Stomach smooth muscle (tissue), 2 donors: Measurements from ENCODE around the gene SS18L1.

Experiments used
- H3K27ac ChIP-seq: one replicate; pipeline ENCODE4 v1.7.0; 2013; ENCODE audit warnings: mild to moderate bottlenecking, low read length, inconsistent platforms
- H3K27me3 ChIP-seq, 2 donors: one replicate each; pipeline ENCODE4 v1.7.0; 2013; ENCODE audit warnings: low read length in 2 of 2; ENCODE audit not compliant: insufficient read depth in 2 of 2, control insufficient read depth in 1 of 2
- H3K36me3 ChIP-seq, 2 donors: one replicate each; pipeline ENCODE4 v1.7.0; 2013; ENCODE audit warnings: low read length in 2 of 2; ENCODE audit not compliant: control insufficient read depth in 2 of 2, insufficient read depth in 2 of 2
- H3K4me1 ChIP-seq: one replicate; pipeline ENCODE4 v1.7.0; 2013; ENCODE audit warnings: low read length; ENCODE audit not compliant: control insufficient read depth, insufficient read depth
- H3K4me3 ChIP-seq, 2 donors: one replicate each; pipeline ENCODE4 v1.7.0; 2013; ENCODE audit warnings: low read length in 2 of 2
- H3K9ac ChIP-seq, 2 donors: one replicate each; pipeline ENCODE4 v1.7.0; 2013; ENCODE audit warnings: low read length in 2 of 2, mild to moderate bottlenecking in 1 of 2
- H3K9me3 ChIP-seq, 2 donors: one replicate each; pipeline ENCODE4 v1.7.0; 2013; ENCODE audit warnings: low read length in 2 of 2; ENCODE audit not compliant: control insufficient read depth in 2 of 2
- donor health status: healthy.
- donor health status: Pancreatic carcinoma.

The SS18L1 gene, protein sequence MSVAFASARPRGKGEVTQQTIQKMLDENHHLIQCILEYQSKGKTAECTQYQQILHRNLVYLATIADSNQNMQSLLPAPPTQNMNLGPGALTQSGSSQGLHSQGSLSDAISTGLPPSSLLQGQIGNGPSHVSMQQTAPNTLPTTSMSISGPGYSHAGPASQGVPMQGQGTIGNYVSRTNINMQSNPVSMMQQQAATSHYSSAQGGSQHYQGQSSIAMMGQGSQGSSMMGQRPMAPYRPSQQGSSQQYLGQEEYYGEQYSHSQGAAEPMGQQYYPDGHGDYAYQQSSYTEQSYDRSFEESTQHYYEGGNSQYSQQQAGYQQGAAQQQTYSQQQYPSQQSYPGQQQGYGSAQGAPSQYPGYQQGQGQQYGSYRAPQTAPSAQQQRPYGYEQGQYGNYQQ

DNA sequence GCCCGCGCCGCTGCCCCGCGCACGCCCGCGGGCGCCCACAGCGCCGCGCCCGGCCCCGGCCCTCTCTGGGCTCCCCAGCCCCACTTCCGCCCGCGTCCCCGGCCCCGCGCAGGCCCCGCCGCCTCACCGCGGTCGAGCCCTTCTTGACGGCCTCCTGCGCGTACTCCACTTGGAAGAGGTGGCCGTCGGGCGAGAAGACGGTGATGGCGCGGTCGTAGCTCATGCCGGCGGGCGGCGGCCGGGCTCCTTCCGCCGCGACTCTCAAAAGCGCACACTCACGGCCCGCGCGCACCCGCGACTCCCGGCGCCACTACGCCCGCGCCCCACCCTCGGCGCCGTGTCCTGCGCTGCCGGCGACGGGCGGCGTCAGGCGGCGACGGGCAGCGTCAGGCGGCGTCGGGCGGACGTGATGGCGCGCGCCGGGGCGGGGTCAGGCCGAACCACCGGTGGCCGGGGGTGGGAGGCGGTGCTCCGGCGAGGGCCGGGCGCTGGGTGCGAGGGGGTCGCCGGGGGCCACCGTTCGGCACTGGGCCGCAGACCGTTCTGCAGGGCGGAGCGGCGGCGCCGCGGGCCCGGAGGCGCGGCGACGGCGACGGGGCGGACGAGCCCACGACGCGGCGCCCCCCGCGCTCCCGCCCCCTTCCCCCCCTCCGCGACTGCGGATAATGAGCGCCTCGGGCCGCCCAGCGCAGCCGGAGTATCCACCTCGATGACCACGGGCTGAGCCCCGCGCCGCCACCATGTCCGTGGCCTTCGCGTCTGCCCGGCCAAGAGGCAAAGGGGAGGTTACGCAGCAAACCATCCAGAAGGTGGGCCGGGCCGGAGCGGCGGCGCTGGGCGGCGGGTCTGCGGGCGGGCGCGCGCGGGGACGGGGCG lies at the start of gene SS18L1, which contains the start of gene PSMA7:
TSS of gene SS18L1 (plus strand) at position 689 of the 876 bp plus-strand sequence. CDS start at position 741, 52 bp downstream.
TSS of gene PSMA7 (minus strand) at position 314 of the 876 bp plus-strand sequence. CDS start at position 223, 91 bp downstream.
- Histone ChIP-seq H3K27ac (peak within 1 kb of the TSS; percentile 80), H3K9ac (peak within 1 kb of the TSS; percentile 63 to 76), H3K9me3 (no peaks in the 10 kb centered on the region), H3K36me3 (peaks cover 16 to 19% of the 10 kb centered on the region in 2 donors), H3K4me1 (peaks cover 43% of the 10 kb centered on the region), H3K27me3 (no peaks in the 10 kb centered on the region), H3K4me3 (peak within 1 kb of the TSS; percentile 74 to 80)

DNA sequence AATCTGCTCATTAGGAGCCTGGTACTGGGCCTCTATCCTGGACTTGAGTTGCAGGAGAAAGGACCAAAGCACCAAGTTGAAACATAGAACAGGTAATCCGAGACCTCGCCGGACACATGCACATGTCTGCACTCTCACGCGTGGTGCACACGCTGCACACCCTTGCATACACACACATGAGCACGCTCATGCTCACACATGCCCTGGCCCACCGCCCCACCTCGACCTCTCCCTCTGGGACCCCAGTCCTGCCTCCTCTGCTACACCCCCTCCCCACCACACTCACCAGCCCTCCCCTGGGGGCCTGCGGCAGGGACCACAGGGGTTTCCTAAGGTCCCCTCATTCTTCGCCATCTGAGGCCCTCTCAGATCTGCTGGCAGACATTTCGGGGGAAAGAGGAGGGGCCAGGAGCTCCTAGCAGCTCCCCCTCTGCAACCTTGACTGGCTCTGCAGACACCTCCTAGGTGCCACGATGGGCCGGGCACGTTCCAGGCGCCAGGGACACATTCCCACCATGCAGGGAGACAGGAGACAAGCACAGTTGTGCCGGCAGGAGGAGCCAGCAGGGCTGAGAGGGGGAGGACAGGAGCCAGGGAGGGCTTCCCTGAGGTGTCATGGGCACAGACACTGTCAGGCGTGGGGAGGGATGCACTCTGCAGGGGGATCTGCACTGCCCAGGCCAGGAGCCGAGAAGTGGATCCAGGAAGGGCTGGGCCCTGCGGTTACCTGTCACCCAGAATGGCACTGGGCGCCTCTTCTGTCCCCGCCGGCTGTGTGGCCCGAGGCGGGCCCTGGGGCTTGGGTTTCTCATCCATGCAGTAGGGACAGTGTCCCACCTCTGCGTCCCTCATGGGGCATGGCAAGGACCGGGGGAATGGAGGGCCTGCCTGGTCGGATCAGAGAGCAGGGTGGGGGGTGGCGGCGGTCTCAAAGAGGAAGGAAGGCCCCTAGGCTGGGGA lies 46.9 kb upstream of the SS18L1 start:
- H3K27me3 ChIP-seq = peaks cover 0 to 5% of the 10 kb centered on the region in 2 donors
- no peak overlapping the region for H3K4me3 ChIP-seq
- H3K9ac ChIP-seq = no peak overlapping the region
- H3K9me3 ChIP-seq = peaks cover 4 to 8% of the 10 kb centered on the region in 2 donors
- H3K36me3 ChIP-seq = no peaks in the 10 kb centered on the region
- H3K4me1 ChIP-seq = no peaks in the 10 kb centered on the region
- no peak overlapping the region for H3K27ac ChIP-seq

DNA sequence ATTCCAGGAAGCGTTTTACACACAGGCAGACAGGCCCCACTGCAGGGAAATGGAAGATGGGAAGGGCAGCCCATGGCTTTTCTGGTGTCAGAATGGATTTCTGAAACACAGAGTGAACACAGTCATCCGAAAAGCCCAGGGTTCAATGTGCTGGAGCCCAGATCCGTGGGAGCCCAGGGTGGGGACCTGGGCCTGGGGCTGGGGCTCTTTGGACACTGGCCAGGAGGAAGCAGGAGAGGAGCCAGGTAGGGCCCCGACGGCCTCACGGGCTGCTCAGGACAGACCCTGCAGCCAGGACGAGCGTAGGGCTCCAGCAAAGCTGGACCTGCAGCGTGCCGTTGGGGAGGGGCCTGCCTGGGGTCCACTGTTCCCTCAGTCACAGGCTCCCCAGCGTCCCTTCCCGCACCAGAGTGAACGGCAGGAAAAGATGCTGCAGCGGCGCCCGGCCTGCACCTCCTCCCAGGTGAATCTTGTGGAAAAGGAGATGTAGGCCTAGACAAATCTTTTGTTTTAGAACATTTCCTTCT lies 45.6 kb upstream of the SS18L1 start:
- no peak overlapping the region for H3K4me3 ChIP-seq
- peaks cover 0 to 11% of the 10 kb centered on the region in 2 donors for H3K9me3 ChIP-seq
- peaks cover 0 to 10% of the 10 kb centered on the region in 2 donors for H3K27me3 ChIP-seq
- no peaks in the 10 kb centered on the region for H3K36me3 ChIP-seq
- H3K4me1 ChIP-seq = no peaks in the 10 kb centered on the region
- H3K27ac ChIP-seq = no peak overlapping the region
- H3K9ac ChIP-seq = no peak overlapping the region

GRCh38 chr20:62101078-62101477 lies 42.5 kb upstream of the SS18L1 start:
- H3K36me3 ChIP-seq = no peaks in the 10 kb centered on the region
- H3K4me1 ChIP-seq = no peaks in the 10 kb centered on the region
- H3K9me3 ChIP-seq = peaks cover 0 to 11% of the 10 kb centered on the region in 2 donors
- no peak overlapping the region for H3K27ac ChIP-seq
- H3K9ac ChIP-seq = no peak overlapping the region
- peaks cover 0 to 8% of the 10 kb centered on the region in 2 donors for H3K27me3 ChIP-seq
- no peak overlapping the region for H3K4me3 ChIP-seq

DNA sequence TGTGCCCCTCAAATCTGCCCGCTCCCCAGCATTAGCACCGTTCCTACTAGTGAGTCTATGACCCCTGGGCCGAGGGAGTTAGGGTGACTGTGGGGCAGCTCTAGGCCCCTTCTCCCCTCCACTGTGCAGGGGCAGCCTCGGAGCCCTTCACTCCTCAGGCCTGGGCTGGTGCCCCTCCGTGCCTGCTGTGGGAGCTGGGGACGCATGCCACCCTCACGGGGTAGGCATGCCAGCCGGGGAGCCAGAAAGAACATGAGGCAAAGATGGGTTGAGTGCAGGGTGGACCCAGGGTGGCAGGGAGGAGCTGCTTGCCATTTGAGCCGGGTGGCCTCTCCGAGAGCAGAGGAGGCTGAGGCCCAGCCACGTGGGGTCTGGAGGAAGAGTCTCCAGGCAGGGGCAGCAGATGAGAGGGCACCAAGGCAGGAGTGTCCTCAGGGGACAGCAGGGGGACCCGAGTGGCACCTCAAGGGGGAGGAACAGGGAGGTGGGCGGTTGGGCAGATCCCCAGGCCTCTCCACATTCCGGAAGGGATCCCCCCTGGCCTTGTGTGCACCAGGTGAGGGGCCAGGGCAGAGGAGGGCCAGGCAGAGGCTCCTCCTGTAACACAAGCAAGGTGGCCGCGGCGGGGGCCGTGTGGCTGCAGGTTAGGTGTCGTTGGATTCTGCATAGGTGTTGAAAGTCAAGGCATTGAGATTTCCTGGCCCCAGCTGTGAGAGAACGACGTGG lies 39.9 kb upstream of the SS18L1 start:
- peaks cover 2 to 26% of the 10 kb centered on the region in 2 donors for H3K9me3 ChIP-seq
- no peak overlapping the region for H3K4me3 ChIP-seq
- no peaks in the 10 kb centered on the region for H3K36me3 ChIP-seq
- no peaks in the 10 kb centered on the region for H3K4me1 ChIP-seq
- H3K27me3 ChIP-seq = peaks cover 0 to 8% of the 10 kb centered on the region in 2 donors
- no peak overlapping the region for H3K27ac ChIP-seq
- H3K9ac ChIP-seq = no peak overlapping the region

DNA sequence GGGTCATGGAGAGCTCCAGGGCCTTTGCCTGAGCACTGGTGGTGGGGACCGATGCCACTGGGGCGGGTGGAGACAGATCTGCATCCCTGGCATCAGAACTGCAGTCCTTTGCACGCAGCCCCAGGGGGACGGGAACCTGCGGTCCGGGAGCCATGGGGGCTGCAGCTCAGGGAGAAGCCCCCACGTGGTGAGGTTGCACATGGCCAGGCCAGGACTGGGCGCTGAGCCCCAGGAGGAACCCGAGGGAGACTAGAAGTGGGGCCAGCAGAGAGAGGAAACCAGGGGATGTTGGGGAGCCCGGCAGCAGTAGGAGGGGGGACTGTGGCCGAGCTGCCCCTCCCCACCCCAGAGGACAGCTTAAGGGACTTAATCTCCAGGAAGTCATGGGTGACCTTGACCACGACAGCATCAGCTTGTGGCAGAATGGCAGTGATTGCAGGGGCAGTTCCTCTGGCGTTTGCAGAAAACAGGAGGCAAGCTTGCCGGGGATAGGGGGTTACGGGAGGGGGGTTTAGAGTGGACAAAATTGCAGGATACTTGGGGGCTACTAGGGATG lies 39.3 kb upstream of the SS18L1 start:
- Histone ChIP-seq H3K9me3 (peaks cover 3 to 31% of the 10 kb centered on the region in 2 donors), H3K27ac (no peak overlapping the region), H3K4me3 (no peak overlapping the region), H3K27me3 (peaks cover 0 to 8% of the 10 kb centered on the region in 2 donors), H3K4me1 (no peaks in the 10 kb centered on the region), H3K36me3 (no peaks in the 10 kb centered on the region), H3K9ac (no peak overlapping the region)

GRCh38 chr20:62104791-62105345 lies 38.7 kb upstream of the SS18L1 start:
- H3K27ac ChIP-seq = no peak overlapping the region
- H3K4me3 ChIP-seq = no peak overlapping the region
- H3K36me3 ChIP-seq = no peaks in the 10 kb centered on the region
- no peak overlapping the region for H3K9ac ChIP-seq
- peaks cover 0 to 8% of the 10 kb centered on the region in 2 donors for H3K27me3 ChIP-seq
- peaks cover 3 to 34% of the 10 kb centered on the region in 2 donors for H3K9me3 ChIP-seq
- no peaks in the 10 kb centered on the region for H3K4me1 ChIP-seq

GRCh38 chr20:62105592-62105991 lies 38.0 kb upstream of the SS18L1 start:
- Histone ChIP-seq H3K36me3 (no peaks in the 10 kb centered on the region), H3K27me3 (peaks cover 0 to 8% of the 10 kb centered on the region in 2 donors), H3K27ac (no peak overlapping the region), H3K9ac (no peak overlapping the region), H3K9me3 (peaks cover 5 to 36% of the 10 kb centered on the region in 2 donors), H3K4me1 (no peaks in the 10 kb centered on the region), H3K4me3 (no peak overlapping the region)

DNA sequence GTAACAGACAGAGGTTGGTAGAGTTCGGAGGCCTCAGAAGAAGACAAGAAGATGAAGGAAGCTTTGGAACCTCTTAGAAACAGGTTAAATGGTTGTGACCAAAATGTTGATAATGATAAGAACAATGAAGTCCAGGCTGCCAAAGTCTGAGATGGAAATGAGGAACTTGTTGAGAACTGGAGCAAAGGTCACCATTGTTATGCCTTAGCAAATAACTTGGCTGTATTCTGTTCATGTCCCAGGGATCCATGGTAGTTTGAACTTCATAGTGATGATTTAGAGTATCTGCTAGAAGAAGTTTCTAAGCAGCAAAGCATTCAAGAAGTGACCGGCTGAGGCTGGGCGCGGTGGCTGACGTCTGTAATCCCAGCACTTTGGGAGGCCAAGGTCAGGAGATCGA lies 32.4 kb upstream of the SS18L1 start:
- H3K36me3 ChIP-seq = no peaks in the 10 kb centered on the region
- peaks cover 3 to 4% of the 10 kb centered on the region in 2 donors for H3K27me3 ChIP-seq
- H3K4me1 ChIP-seq = no peaks in the 10 kb centered on the region
- no peak overlapping the region for H3K27ac ChIP-seq
- H3K9me3 ChIP-seq = peaks cover 5 to 49% of the 10 kb centered on the region in 2 donors
- H3K9ac ChIP-seq = no peak overlapping the region
- no peak overlapping the region for H3K4me3 ChIP-seq
